ENCODE results near the gene DIDO1.

DIDO1 gene

GRCh38 chr20:62889871-62890270 lies 36.4 kb downstream of the DIDO1 start:
- DNase-seq: no peak

- DNase-seq: no peak
Measured at GRCh38 chr20:62889411-62889810, 36.9 kb downstream of the DIDO1 start.

DNA sequence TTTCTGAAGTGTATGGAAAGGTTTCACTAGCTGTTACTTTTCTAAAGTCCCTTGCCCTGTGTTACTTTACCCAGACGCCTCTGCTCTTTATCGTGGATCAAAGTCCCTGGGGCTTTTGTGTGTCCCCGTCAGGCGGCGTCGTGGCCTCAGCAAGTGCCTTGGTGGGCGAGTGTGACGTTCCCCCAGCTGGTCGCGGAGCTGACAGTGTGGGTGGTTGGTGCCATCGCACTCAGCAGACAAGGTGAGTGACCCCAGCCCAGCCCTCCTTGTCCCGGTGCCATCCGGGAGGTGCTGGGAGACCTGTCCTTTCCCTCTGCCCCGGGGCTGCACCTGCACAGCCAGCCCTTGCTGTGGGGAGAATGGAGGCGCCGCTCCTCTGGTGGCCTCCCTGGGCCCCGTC lies 37.4 kb downstream of the DIDO1 start:
- DNase-seq: no peak

GRCh38 chr20:62888406-62888805 lies 37.9 kb downstream of the DIDO1 start:
- DNase-seq: no peak

- DNase-seq: no peak
Measured at GRCh38 chr20:62887860-62888239, 38.5 kb downstream of the DIDO1 start.

DNA sequence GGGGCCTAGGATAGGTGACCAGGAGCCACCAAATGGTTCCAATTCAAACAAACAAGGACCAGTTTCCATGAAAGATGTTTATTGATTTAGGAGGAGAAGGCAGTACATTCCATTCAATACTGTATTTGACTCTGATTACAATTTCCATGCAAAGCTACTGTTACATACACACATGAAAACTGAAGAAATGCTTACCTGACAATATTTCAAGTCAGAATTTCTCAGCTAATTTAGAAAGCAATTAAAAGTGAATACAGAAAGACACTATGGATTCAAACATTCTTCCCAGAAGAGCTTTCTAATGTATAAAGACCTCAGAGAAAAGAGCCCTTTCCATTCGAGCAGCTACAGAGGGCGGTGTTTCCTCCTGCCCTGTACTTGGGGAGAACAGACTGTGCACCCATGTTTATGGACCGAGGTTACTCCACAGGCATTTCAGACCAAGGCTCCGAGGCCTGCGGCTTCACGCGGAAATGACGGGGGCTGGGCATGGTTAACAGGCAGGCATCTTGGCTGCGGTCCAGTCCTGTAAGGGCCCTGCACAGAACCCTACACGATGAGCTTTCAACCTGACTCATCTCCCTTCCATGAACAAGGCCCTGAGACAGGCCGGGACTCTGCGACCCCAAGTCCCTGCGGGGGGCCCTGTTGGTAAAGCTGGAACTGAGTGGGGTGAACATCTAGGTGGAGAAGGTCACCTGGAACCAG lies 39.0 kb downstream of the DIDO1 start:
- DNase-seq: peak; percentile 14

DNA sequence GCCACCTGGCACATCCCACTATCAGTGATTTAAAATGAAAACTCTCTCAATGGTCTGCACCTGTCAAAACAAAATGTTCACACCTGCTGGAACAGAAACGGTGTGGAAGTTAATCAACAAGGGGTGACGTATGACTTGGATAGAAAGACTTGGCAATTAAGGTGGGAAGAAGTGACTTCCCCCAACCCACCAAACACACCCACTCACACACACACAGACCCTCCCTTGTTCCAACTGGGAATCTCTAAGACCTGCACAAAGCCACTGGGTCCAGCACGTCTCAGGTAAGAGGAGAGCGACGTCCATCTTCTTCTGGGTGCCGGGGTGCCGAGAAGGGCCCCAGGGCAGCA lies 39.6 kb downstream of the DIDO1 start:
- no peak for DNase-seq

DNA sequence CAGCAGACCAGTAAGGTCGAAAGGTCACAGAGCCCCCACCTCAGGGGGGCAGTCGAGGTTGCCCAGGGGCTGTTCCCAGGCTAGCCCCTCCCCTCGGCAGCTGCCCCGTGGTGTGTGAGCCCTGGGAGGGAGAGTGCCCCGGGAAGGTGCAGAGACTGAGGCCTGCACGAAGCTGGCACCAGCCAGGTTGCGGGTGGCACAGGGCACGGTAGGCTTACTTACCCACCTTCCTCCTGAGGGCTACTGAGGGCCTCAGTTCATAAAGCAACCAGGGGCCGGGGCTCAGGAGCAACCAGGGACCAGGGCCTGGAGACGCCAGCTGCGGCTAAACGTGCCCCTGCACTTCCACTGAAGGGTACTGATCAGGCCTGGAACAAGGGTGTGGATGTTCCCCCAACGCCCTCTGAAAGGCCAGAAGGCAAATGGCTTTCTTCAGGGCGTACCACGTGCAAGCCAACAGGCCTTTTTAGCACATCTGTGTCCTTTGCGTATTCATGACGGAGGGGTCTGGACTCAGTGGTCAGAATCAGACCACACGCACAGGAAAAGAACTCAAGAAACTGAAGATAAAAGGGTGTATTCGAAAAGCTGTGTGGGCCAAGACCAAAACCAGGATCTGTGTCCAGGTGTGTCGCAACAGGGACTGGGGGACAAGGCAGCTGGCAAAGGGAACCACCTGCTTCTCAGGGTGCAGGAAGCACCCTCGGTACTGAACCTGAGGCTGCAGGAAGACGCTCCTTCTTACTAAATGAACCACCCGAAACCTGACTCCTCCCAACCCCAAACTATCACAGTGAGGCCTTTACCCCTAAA lies 40.2 kb downstream of the DIDO1 start:
- no peak for DNase-seq

GRCh38 chr20:62885046-62885895 lies 41.0 kb downstream of the DIDO1 start:
- no peak for DNase-seq

GRCh38 chr20:62884556-62884955 lies 41.7 kb downstream of the DIDO1 start:
- no peak for DNase-seq

DNA sequence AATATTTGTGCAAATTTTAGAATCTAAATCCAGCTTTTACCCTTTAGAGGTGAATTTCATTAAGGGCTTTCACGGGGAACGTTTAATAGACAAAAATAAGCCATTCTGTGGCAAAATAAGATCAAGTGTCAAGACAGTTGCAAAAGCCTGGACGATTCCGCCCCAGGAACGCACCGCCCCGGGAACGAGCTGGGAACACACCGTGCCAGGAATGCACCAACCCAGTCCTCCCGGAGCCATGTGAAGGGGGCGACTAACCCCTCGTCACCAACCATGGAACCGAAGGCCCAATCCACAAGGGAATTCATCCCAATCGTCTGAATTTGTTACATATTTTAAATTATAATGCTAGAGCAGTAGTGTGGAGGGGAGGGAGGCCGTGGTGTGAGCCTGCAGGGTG lies 43.9 kb downstream of the DIDO1 start:
- DNase-seq: no peak

DNA sequence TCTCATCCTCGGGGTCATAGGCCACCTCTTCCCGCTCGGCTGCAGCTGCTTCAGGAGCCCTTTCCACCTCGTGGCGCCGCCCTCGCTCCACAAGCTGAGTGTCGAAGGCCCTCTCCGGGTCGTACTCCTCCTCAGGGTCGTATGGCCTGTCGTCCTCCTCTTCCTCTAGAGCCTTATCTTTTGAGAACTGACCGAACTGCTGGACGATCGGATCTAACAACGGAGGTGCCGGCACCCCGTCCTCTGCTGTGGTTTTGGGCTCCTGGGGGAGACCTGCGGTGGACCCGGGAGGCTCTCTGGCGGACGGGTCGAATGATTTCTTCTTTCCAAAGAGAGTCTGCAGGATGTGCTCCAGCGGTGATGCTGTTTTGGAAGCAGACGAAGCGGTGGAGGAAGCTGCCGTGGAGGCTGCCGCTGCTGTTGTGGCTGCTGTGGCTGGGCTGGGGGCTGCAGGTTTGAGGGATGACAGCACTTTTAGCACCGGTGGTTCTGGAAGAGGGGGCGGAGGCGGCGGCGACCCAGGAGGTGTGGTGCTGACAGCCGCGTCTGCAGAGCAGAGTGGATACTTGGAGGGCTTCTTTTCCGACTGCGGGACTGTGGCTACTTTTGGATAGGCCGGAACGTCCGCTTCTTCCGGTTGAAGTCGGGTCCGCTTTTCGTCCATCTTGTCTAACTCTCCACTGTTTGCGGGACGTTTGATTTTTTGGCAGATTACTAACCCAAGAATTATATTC lies 44.5 kb downstream of the DIDO1 start:
- DNase-seq: no peak

GRCh38 chr20:62880935-62881661 lies 45.2 kb downstream of the DIDO1 start:
- DNase-seq: no peak

- no peak for DNase-seq
Measured at GRCh38 chr20:62880147-62880934, 46.0 kb downstream of the DIDO1 start.

DNA sequence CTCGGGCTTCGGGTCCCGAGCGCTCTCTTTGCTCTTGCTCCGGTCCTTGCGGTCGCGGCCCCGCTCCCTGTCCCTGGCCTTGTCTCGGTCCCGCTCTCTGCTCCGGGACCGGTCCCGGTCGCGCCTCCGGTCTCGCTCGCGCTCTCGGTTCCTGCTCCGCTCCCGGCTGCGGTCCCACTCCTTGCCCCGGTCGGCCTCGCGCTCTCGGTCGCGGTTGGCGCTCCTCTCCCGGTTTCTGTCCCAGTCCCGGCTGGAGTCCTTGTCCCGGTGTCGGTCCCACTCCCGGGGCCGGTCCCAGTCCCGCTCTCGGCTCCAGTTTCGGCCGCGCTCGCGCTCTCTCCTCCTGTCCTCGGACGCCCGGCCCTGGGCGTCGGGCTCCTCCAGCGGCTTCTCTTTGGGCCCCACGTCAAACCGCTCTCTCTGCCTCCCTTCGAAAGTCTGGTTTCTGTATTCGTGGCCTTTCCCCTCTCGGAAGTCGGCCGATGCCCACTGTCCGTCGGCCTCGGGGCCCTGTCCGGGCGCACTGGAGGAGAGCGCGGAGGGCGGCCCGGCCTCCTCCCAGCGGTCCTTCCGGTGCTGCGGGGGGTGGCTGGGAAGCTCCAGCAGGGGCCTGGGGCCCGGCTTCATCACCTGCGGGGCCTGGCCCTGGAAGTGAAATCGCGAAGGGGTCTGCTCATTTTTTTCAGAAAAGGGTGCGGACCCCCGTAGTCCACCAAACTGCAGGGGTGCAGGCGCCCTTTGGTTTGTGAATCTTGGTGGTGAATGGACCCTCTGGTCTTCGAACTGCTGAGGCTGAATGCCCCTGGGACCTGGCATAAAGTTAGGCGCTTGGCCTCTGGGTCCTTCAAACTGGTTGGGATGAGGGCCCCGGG lies 46.8 kb downstream of the DIDO1 start:
- DNase-seq: no peak

- no peak for DNase-seq
Measured at GRCh38 chr20:62878244-62879038, 47.9 kb downstream of the DIDO1 start.

DNA sequence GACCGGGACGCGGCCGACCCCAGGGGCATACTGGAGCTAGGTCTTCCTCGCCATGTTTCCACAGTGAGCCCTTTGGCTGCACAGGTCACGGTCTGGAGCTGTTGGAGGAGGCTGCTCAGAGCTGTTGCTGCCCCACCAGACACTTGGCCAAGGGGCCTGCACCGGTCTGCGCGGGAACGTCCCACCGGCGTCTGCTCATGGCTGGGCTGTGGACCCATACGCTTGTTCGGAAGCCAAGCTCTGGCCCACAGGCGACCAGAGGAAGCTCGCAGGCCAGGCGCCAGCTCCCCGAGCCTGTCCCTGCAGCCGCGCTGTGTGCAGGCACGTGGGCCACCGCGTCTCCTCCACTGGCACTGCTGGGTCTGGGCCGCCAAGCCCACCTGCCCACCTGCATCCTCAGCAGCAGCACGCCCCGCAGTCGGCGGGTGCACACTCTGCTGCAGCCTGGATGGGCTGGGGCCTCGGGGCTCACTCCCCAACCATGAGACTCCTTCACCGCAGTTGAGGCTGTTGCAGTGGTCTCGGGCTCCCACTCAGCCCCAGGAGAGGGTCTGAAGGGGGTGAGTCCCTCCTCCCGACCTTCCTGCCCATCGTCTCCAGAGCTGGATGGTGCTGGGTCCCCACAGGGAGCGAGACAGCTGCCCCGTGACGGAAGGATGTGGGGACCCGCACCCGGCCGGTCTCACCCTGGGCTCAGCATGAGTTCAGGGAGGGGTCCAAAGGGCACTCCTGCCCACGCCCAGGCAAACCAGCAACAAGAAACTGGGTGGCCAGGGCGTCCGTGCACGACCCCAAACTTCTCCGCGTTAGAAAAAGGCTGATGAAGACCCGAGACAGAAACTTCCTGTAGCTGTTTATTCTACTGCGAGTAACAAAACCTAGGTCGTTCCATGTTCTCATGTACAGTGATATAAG lies 49.1 kb downstream of the DIDO1 start:
- no peak for DNase-seq

- no peak for DNase-seq
Measured at GRCh38 chr20:62876501-62876901, 49.8 kb downstream of the DIDO1 start.

All from stimulated activated naive CD4-positive, alpha-beta T cell treated with Interleukin-2 at 50 U/mL for 16 hours (primary cell).